Duodenal mucosa (tissue), 2 donors: ENCODE data around the gene ORM2.

ENCODE experiments used
- H3K27ac ChIP-seq: one replicate; pipeline ENCODE4 v1.7.0; 2013; ENCODE audit warnings: low read depth, low read length
- H3K27me3 ChIP-seq, 2 donors: one replicate each; pipeline ENCODE4 v1.7.0; 2013; ENCODE audit warnings: low read length in 2 of 2, control low read depth in 1 of 2; ENCODE audit not compliant: insufficient read depth in 2 of 2, control insufficient read depth in 1 of 2
- H3K36me3 ChIP-seq, 2 donors: one replicate each; pipeline ENCODE4 v1.7.0; 2013; ENCODE audit warnings: low read length in 2 of 2, control low read depth in 1 of 2; ENCODE audit not compliant: insufficient read depth in 2 of 2, control insufficient read depth in 1 of 2
- H3K4me1 ChIP-seq, 2 donors: one replicate each; pipeline ENCODE4 v1.7.0; 2013; ENCODE audit warnings: low read length in 2 of 2, control low read depth in 1 of 2; ENCODE audit not compliant: insufficient read depth in 2 of 2, control insufficient read depth in 1 of 2
- H3K4me3 ChIP-seq, 2 donors: one replicate each; pipeline ENCODE4 v1.7.0; 2013; ENCODE audit warnings: low read length in 2 of 2, low read depth in 1 of 2
- H3K9ac ChIP-seq, 2 donors: one replicate each; pipeline ENCODE4 v1.7.0; 2013; ENCODE audit warnings: low read length in 2 of 2, low read depth in 1 of 2
- H3K9me3 ChIP-seq, 2 donors: one replicate each; pipeline ENCODE4 v1.7.0; 2013; ENCODE audit warnings: low read length in 2 of 2, control low read depth in 1 of 2; ENCODE audit not compliant: control insufficient read depth in 1 of 2

The ORM2 gene

GRCh38 chr9:114294664-114295063, 35.0 kb upstream of the ORM2 start:
- H3K36me3 ChIP-seq: no peaks in the 10 kb centered on the region

DNA sequence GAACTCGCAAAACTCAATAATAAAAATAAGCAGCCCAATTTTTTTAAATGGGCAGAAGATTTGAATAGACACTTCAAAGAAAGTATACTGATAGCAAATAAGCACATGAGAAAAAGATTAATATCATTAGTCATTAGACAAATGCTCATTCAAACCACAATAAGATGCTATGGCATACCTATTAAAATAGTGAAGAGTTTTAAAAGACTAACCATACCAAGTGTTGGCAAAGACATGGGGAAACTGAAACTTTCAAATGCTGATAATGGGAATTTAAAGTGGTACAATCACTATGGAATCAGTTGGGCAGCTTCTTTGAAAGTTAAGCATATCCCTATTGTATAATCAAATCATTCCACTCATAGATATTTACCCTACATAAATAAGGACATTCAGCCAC, 33.3 kb upstream of the ORM2 start:
- Histone ChIP-seq H3K27ac (no peak overlapping the region), H3K9me3 (peaks cover 8 to 14% of the 10 kb centered on the region in 2 donors), H3K4me3 (no peak overlapping the region), H3K36me3 (no peaks in the 10 kb centered on the region), H3K4me1 (no peaks in the 10 kb centered on the region), H3K9ac (no peak overlapping the region), H3K27me3 (no peaks in the 10 kb centered on the region)

More at GRCh38 chr9:114294664-114295063, 35.0 kb upstream of the ORM2 start:
- H3K27me3 ChIP-seq: no peaks in the 10 kb centered on the region
- H3K9ac ChIP-seq: no peak overlapping the region
- H3K27ac ChIP-seq: no peak overlapping the region
- H3K4me1 ChIP-seq: no peaks in the 10 kb centered on the region
- H3K9me3 ChIP-seq: peaks cover 8 to 14% of the 10 kb centered on the region in 2 donors
- no peak overlapping the region for H3K4me3 ChIP-seq

GRCh38 chr9:114299286-114300152, 30.1 kb upstream of the ORM2 start:
- Histone ChIP-seq H3K27me3 (no peaks in the 10 kb centered on the region), H3K4me1 (no peaks in the 10 kb centered on the region), H3K9me3 (peaks cover 8 to 11% of the 10 kb centered on the region in 2 donors), H3K4me3 (no peak overlapping the region), H3K9ac (no peak overlapping the region), H3K36me3 (no peaks in the 10 kb centered on the region), H3K27ac (no peak overlapping the region)

GRCh38 chr9:114300153-114300845, 29.4 kb upstream of the ORM2 start:
- H3K36me3 ChIP-seq: no peaks in the 10 kb centered on the region
- no peaks in the 10 kb centered on the region for H3K27me3 ChIP-seq
- H3K9me3 ChIP-seq: peaks cover 2 to 4% of the 10 kb centered on the region in 2 donors
- H3K27ac ChIP-seq: no peak overlapping the region
- peaks cover 0 to under 1% of the 10 kb centered on the region in 2 donors for H3K4me1 ChIP-seq
- H3K9ac ChIP-seq: no peak overlapping the region
- no peak overlapping the region for H3K4me3 ChIP-seq

- Histone ChIP-seq H3K36me3 (no peaks in the 10 kb centered on the region), H3K4me1 (peaks cover 0 to 5% of the 10 kb centered on the region in 2 donors), H3K9ac (no peak overlapping the region), H3K9me3 (peaks cover 0 to 4% of the 10 kb centered on the region in 2 donors), H3K27ac (no peak overlapping the region), H3K27me3 (no peaks in the 10 kb centered on the region), H3K4me3 (no peak overlapping the region)
These were observed 28.5 kb upstream of the ORM2 start for GRCh38 chr9:114300846-114301797.

- Histone ChIP-seq H3K27me3 (no peaks in the 10 kb centered on the region), H3K9me3 (no peaks in the 10 kb centered on the region), H3K9ac (no peak overlapping the region), H3K36me3 (no peaks in the 10 kb centered on the region), H3K4me3 (no peak overlapping the region), H3K4me1 (peaks cover 0 to 5% of the 10 kb centered on the region in 2 donors), H3K27ac (no peak overlapping the region)
These were observed 27.7 kb upstream of the ORM2 start for GRCh38 chr9:114301798-114302565.

DNA sequence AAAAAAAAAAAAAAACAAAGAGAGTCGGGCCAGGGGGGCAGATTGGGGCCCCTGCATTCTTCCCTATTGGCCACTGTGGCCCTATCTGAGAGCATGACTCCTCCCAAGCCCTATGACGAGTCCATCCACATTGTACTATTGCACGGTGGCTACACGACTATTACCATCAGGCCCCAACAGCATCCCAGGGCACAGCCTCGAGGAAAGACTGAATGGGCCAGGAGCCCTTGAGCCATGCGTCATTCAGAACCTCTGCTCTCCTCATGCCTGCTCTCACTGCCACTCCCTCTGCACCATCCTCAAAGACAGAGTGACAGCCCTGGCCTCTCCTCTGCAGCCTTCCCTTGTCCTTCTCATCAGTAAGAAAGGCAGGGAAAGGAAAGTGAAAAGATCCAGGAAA, 26.9 kb upstream of the ORM2 start:
- H3K27me3 ChIP-seq: no peaks in the 10 kb centered on the region
- no peak overlapping the region for H3K9ac ChIP-seq
- H3K9me3 ChIP-seq: no peaks in the 10 kb centered on the region
- H3K4me3 ChIP-seq: no peak overlapping the region
- H3K36me3 ChIP-seq: no peaks in the 10 kb centered on the region
- no peak overlapping the region for H3K27ac ChIP-seq
- peaks cover 0 to 5% of the 10 kb centered on the region in 2 donors for H3K4me1 ChIP-seq

- Histone ChIP-seq H3K27ac (no peak overlapping the region), H3K36me3 (peaks cover 0 to 5% of the 10 kb centered on the region in 2 donors), H3K9ac (no peak overlapping the region)
These were observed 26.1 kb upstream of the ORM2 start for GRCh38 chr9:114303571-114303970.

DNA sequence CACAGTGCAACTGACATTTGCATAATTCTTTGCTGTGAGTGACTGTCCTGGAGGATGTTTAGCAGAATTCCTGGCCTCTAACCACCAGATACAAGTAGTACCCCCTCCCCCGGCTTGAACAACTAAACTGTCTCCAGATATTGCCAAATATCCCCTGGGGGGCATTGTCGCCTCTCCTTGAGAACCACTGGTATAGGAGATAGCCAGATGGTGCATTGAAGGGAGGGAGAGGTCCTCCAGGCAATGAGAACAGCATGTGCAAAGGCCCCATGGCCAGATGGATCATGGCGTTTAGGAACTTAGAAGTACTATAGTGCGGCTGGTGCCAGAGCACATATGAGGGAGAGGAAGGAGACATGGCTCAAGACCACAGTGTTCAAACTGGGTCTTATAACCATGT, 25.7 kb upstream of the ORM2 start:
- no peak overlapping the region for H3K9ac ChIP-seq
- peaks cover 0 to 5% of the 10 kb centered on the region in 2 donors for H3K4me1 ChIP-seq
- peaks cover 0 to 5% of the 10 kb centered on the region in 2 donors for H3K36me3 ChIP-seq
- no peaks in the 10 kb centered on the region for H3K27me3 ChIP-seq
- no peak overlapping the region for H3K4me3 ChIP-seq
- no peaks in the 10 kb centered on the region for H3K9me3 ChIP-seq
- H3K27ac ChIP-seq: no peak overlapping the region

More at GRCh38 chr9:114303571-114303970, 26.1 kb upstream of the ORM2 start:
- no peaks in the 10 kb centered on the region for H3K27me3 ChIP-seq
- H3K4me3 ChIP-seq: no peak overlapping the region
- H3K4me1 ChIP-seq: peaks cover 0 to 5% of the 10 kb centered on the region in 2 donors
- H3K9me3 ChIP-seq: no peaks in the 10 kb centered on the region
